HG02884 (cell line): ENCODE results near the gene RASEF.
"Not testable (repeated sequence)": the region's sequence is repeated elsewhere in the genome, so short reads cannot be mapped to it uniquely, and the experiment has no call there.

ENCODE experiments used
- ATAC-seq: cut with Tn5 transposase; IDR thresholded peaks from one replicate; pipeline ENCODE4 v1.9.1; 2021; ENCODE audit warnings: mild to moderate bottlenecking, moderate library complexity; ENCODE audit not compliant: unreplicated experiment

The RASEF gene

DNA sequence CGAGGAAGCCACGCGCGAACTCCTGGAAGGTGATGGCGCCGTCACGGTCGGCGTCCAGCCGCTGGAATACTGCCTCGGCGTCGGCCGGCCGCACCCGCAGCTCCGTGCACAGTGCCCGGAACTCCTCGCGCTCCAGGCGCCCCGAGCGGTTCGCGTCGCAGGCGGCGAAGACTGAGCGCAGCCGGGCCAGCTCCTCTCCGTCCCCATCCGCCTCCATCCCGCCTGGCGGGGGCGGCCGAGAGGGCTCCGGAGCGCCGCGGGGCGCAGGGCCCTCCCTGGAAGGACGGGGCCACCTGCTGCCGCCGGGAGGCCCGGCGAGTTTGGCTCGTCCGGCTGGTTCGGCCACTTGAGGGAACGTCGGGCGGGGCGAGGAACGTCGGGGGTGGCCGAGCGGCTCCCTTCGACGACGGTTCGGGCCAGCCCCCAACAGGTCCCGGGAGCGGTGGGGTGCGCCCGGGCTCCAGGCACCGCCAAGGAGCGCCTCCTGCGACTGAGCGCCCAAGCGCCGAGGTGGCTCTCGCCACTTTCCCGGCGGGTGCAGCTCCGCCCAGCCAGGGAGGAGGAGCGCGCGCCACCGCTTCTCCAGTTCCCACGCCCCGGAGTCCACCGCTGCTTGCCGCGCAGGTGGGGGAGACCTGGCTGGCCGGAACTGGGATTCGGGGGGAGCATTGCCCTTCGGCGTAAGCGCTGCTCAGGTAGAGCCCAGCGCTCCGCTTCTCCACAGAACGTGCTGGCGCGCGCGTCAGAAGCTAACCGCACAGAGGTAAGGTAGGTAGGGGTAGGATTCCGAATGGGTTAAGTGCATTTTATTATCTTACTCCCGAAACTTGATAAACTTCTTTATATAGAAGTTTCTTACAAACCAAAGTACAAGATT lies at the start of gene RASEF:
Gene RASEF (minus strand): TSS at position 492 of the 877 bp plus-strand sequence. CDS start 275 bp downstream, at position 217.
- ATAC-seq, result no peak

DNA sequence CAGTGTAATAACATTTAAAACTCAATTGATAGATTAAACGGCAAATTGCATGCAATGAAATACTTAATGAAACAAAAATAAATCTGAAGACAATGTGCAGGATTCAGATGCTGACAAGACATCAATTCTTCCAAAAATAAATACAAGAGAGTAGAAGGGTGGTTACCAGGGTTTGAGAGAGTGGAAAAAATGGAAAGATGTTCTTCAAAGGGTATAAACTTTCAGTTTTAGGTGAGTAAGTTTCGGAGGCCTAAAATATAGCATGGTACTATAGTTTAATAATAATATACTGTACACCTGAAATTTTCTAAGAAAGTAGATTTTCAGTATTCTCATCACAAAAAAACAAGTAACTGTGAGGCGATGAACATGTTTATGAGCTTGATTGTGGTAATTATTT lies 48.2 kb upstream of the RASEF start:
- ATAC-seq, result no peak

DNA sequence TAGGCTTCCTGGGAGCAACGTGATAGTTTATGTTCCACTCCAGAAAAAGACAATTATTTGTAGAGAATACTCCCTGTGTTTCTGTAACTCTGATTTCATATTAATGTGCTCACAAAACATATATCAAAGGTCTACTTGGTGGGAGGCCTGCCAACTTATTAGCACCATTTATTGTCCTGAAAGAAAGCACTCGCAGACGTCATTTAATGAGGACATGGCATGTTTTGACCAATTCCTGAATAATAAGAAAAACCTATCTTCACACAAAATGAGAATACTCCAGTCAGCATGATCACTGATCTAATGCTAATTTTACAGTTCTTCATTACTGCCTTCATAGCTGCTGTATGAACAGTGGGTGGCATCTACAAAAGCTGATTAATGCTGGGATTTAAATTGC lies 46.4 kb upstream of the RASEF start:
- ATAC-seq, result no peak

DNA sequence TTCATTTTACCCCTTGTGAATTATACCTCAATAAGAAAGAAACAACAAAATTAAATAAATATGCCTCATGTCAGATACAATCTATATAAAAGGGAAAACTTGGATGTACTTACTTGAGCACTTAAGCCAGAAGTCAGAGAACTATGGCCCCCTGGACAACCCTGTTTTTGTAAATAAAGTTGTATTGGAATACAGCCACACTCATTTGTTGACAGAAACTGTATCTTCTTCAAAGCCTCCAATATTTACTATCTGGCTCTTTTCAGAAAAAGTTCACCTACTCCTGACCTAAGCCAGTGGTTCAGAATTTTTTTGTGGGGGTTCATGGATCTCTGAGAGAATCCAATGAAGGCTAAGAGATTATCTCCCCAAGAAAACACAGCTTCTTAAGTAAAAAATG lies 45.3 kb upstream of the RASEF start:
- ATAC-seq, result no peak

DNA sequence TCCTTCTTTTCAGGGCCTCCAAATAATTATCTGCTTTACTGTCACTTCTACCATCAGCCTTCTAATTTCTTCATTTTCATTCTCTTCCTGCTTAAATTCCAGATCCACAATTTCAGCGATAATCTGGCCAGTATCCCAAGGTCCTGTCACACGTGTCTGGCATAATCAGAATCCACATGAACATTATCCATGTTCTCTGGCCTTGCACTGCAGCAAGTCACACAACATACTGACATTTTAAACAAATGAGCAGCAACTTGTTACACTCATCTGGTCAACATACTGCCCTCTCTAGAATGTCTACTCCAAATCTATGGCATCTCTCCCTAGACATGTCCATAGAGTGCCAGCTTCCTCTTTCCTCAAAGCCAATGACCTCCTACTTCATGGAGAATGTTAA lies 43.8 kb upstream of the RASEF start:
- no peak for ATAC-seq

DNA sequence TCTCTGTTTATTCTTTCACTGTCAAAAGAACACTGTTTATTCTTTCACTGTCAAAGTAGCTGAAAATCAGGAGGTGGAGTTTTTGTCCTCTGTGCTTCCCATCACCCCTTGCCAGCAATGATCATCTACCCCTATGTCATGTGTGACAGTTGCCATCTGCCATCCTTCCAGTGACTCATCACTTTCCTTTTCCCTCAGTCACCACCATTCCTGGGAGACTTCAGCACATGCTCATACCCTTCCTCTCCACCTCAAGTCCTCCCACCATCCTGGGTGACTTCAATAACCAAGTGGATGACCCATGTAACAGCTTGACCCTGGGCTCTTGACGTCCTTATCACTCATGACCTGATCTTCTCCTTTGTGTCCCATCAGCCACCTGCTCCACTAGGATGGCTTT lies 43.3 kb upstream of the RASEF start:
- no peak for ATAC-seq

DNA sequence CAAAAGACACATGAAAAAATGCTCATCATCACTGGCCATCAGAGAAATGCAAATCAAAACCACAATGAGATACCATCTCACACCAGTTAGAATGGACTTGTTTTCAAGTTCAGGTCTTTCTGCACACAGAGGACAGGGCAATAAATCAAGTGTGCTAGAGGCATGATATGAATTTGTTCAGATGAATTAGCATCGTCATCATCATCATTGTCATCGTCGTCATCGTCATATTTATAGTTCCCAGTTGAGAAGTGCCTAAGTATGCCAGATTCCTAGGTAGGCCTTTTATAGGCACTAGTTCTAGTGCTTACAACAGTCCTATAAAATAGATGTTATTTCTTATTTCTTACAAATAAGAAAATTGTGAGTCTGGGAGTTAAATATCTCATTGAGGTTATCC lies 34.7 kb upstream of the RASEF start:
- ATAC-seq, result no peak

DNA sequence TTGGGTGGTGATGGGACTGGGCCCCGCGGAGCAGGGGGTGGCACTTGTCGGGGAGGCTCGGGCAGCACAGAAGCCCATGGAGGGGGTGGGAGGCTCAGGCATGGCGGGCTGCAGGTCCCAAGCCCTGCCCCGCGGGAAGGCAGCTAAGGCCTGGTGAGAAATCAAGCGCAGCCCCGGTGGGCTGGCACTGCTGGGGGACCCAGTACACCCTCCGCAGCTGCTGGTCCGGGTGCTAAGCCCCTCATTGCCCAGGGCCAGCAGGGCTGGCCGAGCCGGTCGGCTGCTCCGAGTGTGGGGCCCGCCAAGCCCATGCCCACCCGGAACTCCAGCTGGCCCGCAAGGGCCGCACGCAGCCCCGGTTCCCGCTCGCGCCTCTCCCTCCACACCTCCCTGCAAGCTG lies 30.4 kb upstream of the RASEF start:
- not testable (repeated sequence) for ATAC-seq

DNA sequence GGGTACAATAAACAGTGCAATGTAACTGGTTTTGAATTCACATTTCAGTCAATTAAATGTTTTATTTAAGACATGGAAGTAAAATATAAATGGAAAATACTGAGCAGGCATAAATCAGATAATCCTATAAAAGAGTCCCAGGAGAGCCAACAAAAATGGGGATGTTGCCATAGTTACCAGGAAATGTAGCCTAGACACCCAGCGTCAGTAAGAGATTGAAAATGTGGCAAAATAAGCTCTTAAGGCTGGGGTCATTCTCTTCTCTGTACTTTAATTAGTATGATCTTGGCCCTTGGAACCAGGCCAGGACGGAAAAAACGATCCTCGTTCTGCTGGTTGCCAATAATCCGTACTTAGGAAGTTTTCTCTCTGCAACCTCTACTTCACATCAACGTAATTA lies 18.9 kb upstream of the RASEF start:
- no peak for ATAC-seq

DNA sequence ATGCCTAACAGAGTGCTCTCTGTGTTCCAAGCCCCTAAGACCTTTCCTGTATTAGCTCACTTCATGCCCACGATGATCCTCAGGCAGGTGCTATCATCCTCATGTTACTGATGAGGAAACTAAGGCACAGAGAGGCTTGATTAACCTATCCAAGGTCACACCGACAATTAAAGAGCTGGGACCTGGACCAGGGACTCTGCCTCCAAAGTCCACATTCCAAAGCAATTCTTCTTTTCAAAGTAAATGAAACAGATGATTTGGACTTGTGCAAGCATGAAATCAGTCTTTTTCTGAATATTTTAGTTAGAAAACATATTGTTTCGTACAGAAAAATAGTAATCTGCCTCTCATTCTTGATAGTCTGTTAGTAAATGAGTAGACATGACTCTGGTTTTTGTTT lies 18.1 kb upstream of the RASEF start:
- no peak for ATAC-seq

DNA sequence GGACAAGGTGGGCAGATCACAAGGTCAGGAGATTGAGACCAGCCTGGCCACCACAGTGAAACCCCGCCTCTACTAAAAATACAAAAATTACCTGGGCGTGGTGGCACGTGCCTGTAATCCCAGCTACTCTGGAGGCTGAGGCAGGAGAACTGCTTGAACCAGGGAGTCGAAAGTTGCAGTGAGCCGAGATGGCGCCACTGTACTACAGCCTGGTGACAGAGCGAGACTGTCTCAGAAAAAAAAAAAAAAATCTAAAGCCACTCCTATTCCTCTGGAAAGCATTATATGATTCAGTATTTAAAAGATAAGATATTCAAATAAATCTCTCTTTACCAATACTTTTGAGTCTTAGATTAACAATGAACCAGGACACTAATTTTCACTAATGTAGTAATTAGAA lies 13.0 kb upstream of the RASEF start:
- not testable (repeated sequence) for ATAC-seq

DNA sequence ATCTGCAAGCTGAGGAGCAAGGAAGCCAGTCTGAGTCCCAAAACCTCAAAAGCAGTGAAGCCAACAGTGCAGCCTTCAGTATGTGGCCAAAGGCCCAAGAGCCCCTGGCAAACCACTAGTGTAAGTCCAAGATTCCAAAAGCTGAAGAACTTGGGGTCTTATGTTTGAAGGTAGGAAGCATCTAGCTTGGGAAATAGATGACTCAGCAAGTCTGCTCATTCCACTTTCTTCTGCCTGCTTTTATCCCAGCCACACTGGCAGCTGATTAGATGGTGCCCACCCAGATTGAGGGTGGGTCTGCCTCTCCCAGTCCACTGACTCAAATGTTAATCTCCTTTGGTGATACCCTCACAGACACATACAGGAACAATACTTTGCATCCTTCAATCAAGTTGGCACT lies 9.6 kb upstream of the RASEF start:
- ATAC-seq, result not testable (repeated sequence)

DNA sequence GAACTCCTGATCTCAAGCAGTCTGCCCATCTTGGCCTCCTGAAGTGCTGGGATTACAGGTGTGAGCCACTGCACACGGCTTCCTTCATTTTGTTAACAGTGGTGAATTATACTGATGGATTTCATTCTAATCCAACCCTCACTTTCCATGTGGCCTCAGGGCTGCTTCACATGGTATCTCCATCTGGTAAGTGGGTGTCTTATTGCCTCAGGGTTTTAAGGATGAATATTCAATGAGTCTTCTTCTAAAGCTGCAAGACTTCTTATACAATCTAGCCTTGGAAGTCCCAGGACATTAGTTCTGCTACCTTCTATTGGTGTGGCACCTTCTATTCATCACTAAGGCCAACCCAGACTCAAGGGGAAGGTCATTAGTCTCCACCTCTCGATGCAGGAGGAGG lies 8.7 kb upstream of the RASEF start:
- ATAC-seq, result no peak

DNA sequence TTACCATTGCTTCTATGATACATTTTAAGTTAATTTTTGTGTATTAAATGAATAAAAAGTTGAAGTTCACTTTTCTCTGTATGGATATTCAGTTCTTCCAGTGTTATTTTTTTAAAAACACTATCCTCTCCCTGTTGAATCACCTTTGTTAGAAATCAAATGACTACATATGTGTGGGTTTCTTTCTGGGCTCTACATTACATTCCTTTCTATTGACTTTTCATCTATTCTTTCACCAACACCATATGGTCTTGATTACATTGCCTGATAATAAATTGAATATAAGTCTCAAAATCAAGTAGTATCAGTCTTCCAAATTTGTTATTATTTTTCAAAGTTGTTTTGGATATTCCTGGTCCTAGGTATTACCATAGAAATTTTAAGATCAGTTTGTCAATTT lies 7.3 kb upstream of the RASEF start:
- ATAC-seq, result no peak

DNA sequence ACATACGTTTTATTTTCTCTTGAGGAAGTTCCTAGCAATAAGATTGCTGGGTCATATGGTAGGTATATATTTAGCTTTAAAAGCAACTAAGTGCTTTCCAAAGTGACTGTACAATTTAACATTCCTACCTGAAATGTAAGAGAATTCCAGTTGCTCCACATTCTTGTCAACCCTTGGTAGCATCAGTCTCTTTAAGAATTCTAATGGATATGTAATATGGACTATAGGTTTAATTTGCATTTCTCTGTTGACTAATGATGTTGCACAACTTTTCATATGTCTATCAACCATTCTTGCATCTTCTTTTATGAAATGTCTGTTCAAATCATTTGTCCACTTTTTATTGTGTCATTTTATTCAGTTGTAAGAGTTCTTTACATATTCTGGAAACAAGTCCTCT lies 6.7 kb upstream of the RASEF start:
- ATAC-seq, result no peak

DNA sequence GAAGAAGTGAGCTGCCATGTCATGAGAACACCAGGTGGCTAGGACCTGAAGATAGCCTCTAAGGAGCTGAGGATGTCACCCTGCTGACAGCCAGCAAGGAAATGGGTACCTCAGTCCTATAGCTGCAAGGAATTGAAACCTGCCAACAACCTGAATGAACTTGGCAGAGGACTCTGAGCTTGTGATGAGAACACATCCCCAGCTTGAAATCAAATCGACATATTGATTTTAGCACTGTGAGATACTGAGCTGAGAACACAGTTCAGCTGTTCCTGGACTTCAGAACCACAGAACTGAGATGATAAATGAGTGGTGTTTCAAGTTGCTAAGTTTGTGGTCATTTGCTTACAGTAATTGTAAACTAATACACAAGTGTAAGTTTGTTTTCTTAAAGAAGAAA lies 5.5 kb upstream of the RASEF start:
- ATAC-seq, result no peak

DNA sequence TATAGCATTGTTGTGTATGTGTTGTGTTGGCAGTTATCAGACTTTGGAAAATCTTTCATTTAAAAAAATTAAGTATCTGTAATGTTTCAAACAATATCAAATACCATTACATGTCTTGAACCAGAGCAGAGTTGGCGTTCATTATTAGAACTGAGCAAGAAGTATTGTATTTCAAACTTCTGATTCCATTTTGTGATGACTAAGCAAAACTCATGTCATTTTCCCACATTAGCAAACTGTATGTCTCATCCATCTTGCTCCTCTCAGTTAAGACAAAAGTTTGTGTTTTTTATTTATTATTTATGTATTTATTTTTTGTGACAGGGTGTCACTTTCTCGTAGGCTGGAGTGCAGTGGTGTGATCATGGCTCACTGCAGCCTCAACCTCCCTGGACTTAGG lies 4.6 kb upstream of the RASEF start:
- no peak for ATAC-seq

DNA sequence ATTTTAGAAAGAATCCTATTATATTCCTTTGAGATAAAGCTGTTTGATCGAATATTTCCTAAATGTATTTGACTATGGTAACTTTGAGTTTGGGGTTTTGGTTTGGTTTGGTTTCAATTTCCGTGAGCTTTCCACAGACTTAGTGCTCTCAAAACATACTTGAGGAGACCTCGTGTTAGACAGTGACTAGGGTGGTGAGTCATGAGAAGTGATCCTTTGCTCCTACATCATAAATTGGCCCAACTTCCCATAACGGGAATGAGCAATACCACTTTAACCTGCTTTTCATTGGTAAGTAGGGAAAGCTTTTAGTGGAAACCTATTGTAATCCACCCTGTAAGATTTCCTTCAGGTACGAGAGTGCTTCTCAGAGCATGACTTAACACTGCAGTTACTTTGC lies 3.8 kb upstream of the RASEF start:
- ATAC-seq, result no peak

DNA sequence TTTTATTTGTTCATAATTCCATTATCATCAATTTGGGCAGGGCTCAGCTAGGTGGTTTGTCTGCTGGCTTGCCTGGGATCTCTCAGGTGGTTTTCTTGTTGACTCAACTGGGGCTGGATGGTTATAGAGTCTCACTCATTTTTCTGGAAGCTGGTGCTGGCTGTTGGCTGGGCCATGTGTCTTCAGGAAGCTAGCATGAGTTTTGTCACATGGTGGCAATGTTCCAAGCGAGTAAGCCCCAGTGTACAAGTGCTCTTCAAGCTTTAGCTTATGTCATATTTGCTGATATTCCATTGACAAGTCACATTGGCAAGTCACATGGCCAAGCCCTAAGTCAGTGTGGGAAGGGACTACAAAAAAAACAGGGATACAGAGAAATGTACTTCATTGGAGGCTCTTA lies 2.3 kb upstream of the RASEF start:
- no peak for ATAC-seq

DNA sequence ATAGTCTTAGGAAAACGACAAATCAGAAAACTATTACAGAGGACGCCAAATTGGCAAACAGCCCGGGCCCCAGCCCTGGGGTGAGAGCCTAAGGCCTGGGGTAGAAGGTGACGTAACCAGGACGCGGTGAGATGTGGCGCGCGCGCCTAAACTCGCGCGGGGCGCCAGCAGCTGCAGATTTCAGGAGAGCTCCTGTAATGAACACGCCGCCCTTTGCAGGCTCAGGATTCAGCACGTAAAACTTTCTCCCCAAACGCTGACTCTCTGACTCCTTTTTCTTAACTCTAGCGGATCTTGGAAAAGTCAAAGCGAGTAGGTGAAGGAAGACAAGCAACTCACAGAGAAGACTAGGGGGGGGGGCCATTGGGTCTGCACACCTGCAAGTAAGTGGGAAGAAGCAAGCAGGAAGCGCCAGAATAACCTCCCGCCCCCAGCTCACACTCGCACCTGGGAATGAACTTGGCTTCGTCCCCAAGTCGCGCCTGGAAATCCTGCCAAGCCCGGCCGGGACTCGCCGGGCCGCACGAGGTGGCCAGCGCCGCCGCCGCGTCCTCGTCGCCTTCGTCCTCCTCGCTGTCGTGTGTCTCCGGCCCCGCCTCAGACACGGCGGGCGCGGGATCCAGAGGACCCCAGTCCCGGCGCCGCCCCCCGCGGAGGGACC lies 822 bp downstream of the RASEF start:
- no peak for ATAC-seq

DNA sequence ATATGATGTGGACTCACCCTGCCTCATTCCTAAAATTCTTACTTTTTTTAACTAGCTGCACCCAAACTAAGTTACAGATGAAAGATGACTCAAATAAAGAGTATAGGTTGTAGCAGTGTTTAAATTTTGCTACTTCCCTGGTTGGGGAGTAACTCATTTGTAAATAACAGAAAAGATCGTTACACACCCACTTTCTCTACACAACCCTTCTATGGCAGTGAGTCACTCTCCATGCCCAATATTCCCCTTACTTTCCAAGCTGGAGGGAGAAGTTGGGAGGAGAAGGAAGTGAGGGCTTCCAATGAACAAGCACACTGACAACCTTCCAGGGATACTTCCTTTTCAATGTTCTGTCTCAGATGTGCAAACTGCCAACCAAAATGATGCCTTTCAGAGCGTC lies 1.9 kb downstream of the RASEF start:
- ATAC-seq, result no peak

DNA sequence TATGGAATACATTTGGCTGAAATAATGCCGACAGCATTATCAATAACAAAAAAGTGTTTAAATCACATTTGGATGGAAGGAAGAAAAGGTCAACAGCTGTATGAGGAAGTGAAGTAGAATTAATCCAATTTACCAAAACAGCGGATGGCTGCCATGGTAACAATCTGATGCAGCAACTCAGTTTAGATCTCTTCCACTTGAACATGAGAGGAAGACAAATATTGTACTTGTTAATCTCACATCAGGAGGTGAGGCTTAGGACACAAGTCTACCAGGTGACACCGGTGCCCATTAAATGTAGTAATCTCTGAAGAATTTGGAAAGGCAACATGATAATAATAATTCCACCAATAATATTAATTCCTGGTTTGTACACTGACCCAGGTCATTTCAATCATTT lies 2.4 kb downstream of the RASEF start:
- no peak for ATAC-seq

DNA sequence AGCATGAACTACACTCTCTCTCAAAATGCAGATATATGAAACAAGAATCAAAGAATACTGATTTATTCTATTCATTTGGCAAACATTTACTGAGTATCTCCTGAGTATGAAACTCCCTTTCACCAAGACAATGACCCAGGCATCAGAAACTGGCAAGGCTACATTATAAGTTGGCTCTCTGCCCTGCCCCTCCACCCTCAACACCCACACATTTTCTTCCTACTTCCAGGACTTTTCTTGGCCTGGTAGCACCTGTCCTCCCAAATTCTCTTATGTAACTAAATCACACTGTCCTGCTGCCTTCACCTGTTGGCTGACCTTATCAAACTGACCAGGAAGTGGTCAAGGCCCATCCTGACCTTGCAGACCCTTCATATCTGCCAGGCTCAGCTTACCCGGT lies 3.5 kb downstream of the RASEF start:
- no peak for ATAC-seq
